GM12878 (cell line): ENCODE measurements around the gene MAML3. TPM values are rescaled to one million over a fixed set of nuclear protein-coding genes. Genes with fewer than 3 reads are reported as not detected.

Source experiments
- ATAC-seq: fragments of 200-7000 bp; cut with Tn5 transposase; 3 replicates; pipeline ENCODE4 v1.9.1; 2020; ENCODE audit warnings: mild to moderate bottlenecking, moderate library complexity
- BruUV-seq: library from RNA; stranded (reverse); fragments of 400-500 nt; replicated peaks from 2 replicates; lab custom pipeline; 2021; lab: Mats Ljungman, UMichigan
- CTCF ChIA-PET: fragments of 300-600 bp; sonication (Branson Sonifier 250); formaldehyde crosslinking; extraction: SDS; loops from one replicate; lab custom pipeline; 2021; ENCODE audit warnings: inconsistent platforms; lab: Yijun Ruan, JAX
- POLR2A ChIA-PET: fragments of 350-600 bp; formaldehyde crosslinking; extraction: SDS; loops from one replicate; lab custom pipeline; 2021; ENCODE audit warnings: inconsistent platforms; lab: Charles Lee
- RAD21 ChIA-PET: fragments of 300-600 bp; sonication (Branson Sonifier 250); formaldehyde crosslinking; loops from one replicate; lab custom pipeline; 2023; ENCODE audit warnings: antibody characterized with exemption; ENCODE audit not compliant: unreplicated experiment; lab: Charles Lee
- SMC1A ChIA-PET: fragments of 300-600 bp; sonication (Branson Sonifier 250); formaldehyde crosslinking; loops from one replicate; lab custom pipeline; 2023; ENCODE audit not compliant: unreplicated experiment, uncharacterized antibody; lab: Charles Lee
- DNase-seq: peaks from one replicate; pipeline ENCODE4 v3.0.0-alpha.2; 2011; ENCODE audit warnings: low read depth, low spot score
- FAIRE-seq: peaks from 3 replicates; lab custom pipeline; 2011; peaks lifted over from hg19 to GRCh38; lab: Jason Lieb, UNC
- H2AFZ ChIP-seq: 2 replicates; pipeline ENCODE4 v1.6.0; 2011; ENCODE audit warnings: low read depth, low read length, control low read depth; ENCODE audit not compliant: control insufficient read depth
- H3K27ac ChIP-seq: 2 replicates; pipeline ENCODE4 v1.5.1; 2011; ENCODE audit warnings: control low read depth; ENCODE audit not compliant: control insufficient read depth, insufficient read depth
- H3K27me3 ChIP-seq, 2 experiments: replicated peaks in 1 of 2; 2 replicates each; pipeline versions ENCODE4 v1.6.0 to v1.6.1; 2011; ENCODE audit warnings: low read length in 1 of 2; ENCODE audit not compliant: control insufficient read depth in 2 of 2, insufficient read depth in 2 of 2
- H3K36me3 ChIP-seq, 2 experiments: 2 replicates each; pipeline ENCODE4 v1.5.1; 2011; ENCODE audit warnings: low read length in 1 of 2; ENCODE audit not compliant: control insufficient read depth in 2 of 2, insufficient read depth in 2 of 2
- H3K4me1 ChIP-seq: 2 replicates; pipeline ENCODE4 v1.6.1; 2011; ENCODE audit warnings: mild to moderate bottlenecking, low read length, moderate library complexity, mixed read lengths; ENCODE audit not compliant: control insufficient read depth, insufficient read depth
- H3K4me2 ChIP-seq: 2 replicates; pipeline ENCODE4 v1.6.0; 2011; ENCODE audit warnings: control low read depth; ENCODE audit not compliant: control insufficient read depth, insufficient read depth
- H3K4me3 ChIP-seq: fragments of 200-600 bp; sonication (generic); 2 replicates; pipeline ENCODE4 v1.5.1; 2016
- H3K79me2 ChIP-seq: 2 replicates; pipeline ENCODE4 v1.6.0; 2011; ENCODE audit warnings: low read length; ENCODE audit not compliant: control insufficient read depth, insufficient read depth
- H3K9ac ChIP-seq: 2 replicates; pipeline ENCODE4 v1.8.0; 2011; ENCODE audit warnings: low read length, control low read depth, mixed read lengths; ENCODE audit not compliant: control insufficient read depth, insufficient read depth
- H3K9me3 ChIP-seq: replicated peaks from 3 replicates; pipeline ENCODE4 v1.5.1; 2011; ENCODE audit warnings: mild to moderate bottlenecking, low read length; ENCODE audit not compliant: control insufficient read depth, insufficient read depth
- H4K20me1 ChIP-seq: 2 replicates; pipeline ENCODE4 v1.6.0; 2011; ENCODE audit not compliant: control insufficient read depth, insufficient read depth
- BACH1 ChIP-seq: fragments of 450-650 bp; IDR thresholded peaks from 2 replicates; pipeline ENCODE4 v1.6.1; 2017; ENCODE audit warnings: mild to moderate bottlenecking, borderline replicate concordance
- CBX3 ChIP-seq: fragments of 200-600 bp; sonication (generic); IDR thresholded peaks from 2 replicates; pipeline ENCODE4 v1.6.1; 2016; ENCODE audit warnings: low read depth, borderline replicate concordance
- CREB1 ChIP-seq: IDR thresholded peaks from 2 replicates; pipeline ENCODE4 v1.6.1; 2012; ENCODE audit warnings: low read depth, mild to moderate bottlenecking, inconsistent platforms
- EED ChIP-seq: sonication (generic); IDR thresholded peaks from 2 replicates; pipeline ENCODE4 v1.6.1; 2016; ENCODE audit warnings: antibody characterized with exemption, low read depth
- FOS ChIP-seq: IDR thresholded peaks from 3 replicates; pipeline ENCODE4 v1.6.1; 2011; ENCODE audit warnings: borderline replicate concordance; ENCODE audit not compliant: insufficient read length; ENCODE audit errors: extremely low read depth
- IKZF1 ChIP-seq: fragments of 450-650 bp; conservative IDR thresholded peaks from 2 replicates; pipeline ENCODE4 v1.6.1; 2017; ENCODE audit warnings: antibody characterized with exemption, mild to moderate bottlenecking
- JUND ChIP-seq: IDR thresholded peaks from 2 replicates; pipeline ENCODE4 v1.6.1; 2012; ENCODE audit warnings: low read depth, mild to moderate bottlenecking, low read length, improper control_type of control experiment, moderate library complexity
- KAT2A ChIP-seq: conservative IDR thresholded peaks from 2 replicates; pipeline ENCODE4 v1.6.1; 2011; ENCODE audit warnings: low read depth, low read length; ENCODE audit not compliant: control insufficient read depth
- MEF2B ChIP-seq: fragments of 450-650 bp; IDR thresholded peaks from 2 replicates; pipeline ENCODE4 v1.6.1; 2018; ENCODE audit warnings: mild to moderate bottlenecking, moderate library complexity; ENCODE audit not compliant: partially characterized antibody, poor library complexity, severe bottlenecking
- MXI1 ChIP-seq: fragments of 150-350 bp; IDR thresholded peaks from 2 replicates; pipeline ENCODE4 v1.6.1; 2011; ENCODE audit warnings: low read depth, mild to moderate bottlenecking, inconsistent platforms, low read length, improper control_type of control experiment
- RBBP5 ChIP-seq: fragments of 200-600 bp; sonication (generic); conservative IDR thresholded peaks from 2 replicates; pipeline ENCODE4 v1.6.1; 2016
- SPI1 ChIP-seq: IDR thresholded peaks from 2 replicates; pipeline ENCODE4 v1.6.1; 2011; ENCODE audit warnings: low read depth, mild to moderate bottlenecking, low read length, moderate library complexity, borderline replicate concordance; ENCODE audit not compliant: insufficient read depth
- ZBTB4 ChIP-seq: fragments of 450-650 bp; formaldehyde crosslinking; IDR thresholded peaks from 2 replicates; pipeline ENCODE4 v1.4.0; 2022; ENCODE audit warnings: mild to moderate bottlenecking, moderate library complexity
- ZSCAN29 ChIP-seq: fragments of 450-650 bp; IDR thresholded peaks from 2 replicates; pipeline ENCODE4 v1.6.1; 2017; ENCODE audit warnings: mild to moderate bottlenecking, moderate library complexity
- WGBS: methylation state at CpG from one replicate; pipeline ENCODE4 v1.1.6; 2016; ENCODE audit warnings: low lambda C conversion rate; ENCODE audit not compliant: insufficient replicate concordance, insufficient coverage; ENCODE audit errors: missing lambda C conversion rate; 5-methylcytosine and 5-hydroxymethylcytosine counted together
- in situ Hi-C: fragments of 300-500 bp; cut with MboI; formaldehyde crosslinking; loops from 9 replicates; pipeline ENCODE4 v1.14.3; 2018; ENCODE audit warnings: mixed read lengths
- intact Hi-C: fragments of 100-400 bp; cut with micrococcal nuclease; formaldehyde crosslinking; loops from one replicate; pipeline ENCODE4 v1.14.2; 2022; ENCODE audit not compliant: unreplicated experiment
- polyA plus RNA-seq, 11 experiments: library from polyadenylated mRNA; depleted of rRNA in 4 of 11; unstranded in 6 of 11; stranded (reverse) in 5 of 11; fragments of >200 nt; fragmentation: Nextera tagmentation in 4 of 11; fragmentation: Illumina TruSeq in 1 of 11; extraction: Ambion mirVana in 4 of 11; extraction: Trizol in 1 of 11; gene quantifications; 1 replicate in 1 of 11; 2 replicates in 10 of 11; pipeline versions ENCODE4 v1.2.1 to v1.2.3, GENCODE V29; 2011 to 2016; ENCODE audit warnings: inconsistent platforms in 2 of 11, missing spikeins in 2 of 11, low read depth in 1 of 11
- total RNA-seq, 4 experiments: library from RNA; depleted of rRNA in 3 of 4; stranded (reverse); fragments of >200 nt in 3 of 4; fragmentation: Illumina TruSeq in 1 of 4; extraction: Trizol in 1 of 4; gene quantifications; 2 replicates each; pipeline versions ENCODE4 v1.2.1 to v1.2.3, GENCODE V29; 2013 to 2021
- TF ChIP-seq, protein P1 (sequence below): fragments of 450-650 bp; IDR thresholded peaks from 2 replicates; pipeline ENCODE4 v1.6.1; 2017; ENCODE audit warnings: low read depth, mild to moderate bottlenecking, moderate library complexity
- TF ChIP-seq, protein P2 (sequence below): IDR thresholded peaks from 2 replicates; pipeline ENCODE4 v1.6.1; 2012; ENCODE audit warnings: low read length, inconsistent platforms

The MAML3 gene
- total and polyA plus RNA-seq, 10 of the 15 experiments (the other 5 are each of a cell fraction or from before 2014, with no cell fraction given) = under 0.01 to 0.53 (median 0.06) TPM; not detected in 2

DNA sequence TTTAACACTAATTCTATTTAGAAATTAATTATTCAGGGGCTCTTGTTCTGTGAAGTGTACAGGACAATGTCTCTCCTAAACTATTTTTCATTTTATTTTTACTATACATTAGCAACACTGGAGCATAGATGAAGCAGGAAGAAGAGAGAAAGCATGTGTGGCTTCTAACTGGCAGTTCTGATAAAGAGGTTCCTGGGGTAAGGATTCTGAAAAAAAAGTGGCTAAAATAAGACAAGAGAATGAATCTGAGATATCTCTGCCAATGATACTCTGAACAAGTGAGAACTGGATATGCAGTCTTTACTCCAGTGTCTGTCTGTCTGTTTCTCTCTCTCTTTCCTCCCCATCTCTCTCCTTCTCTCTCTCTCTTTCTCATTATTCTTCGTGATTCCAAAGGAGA lies 125.9 kb downstream of the MAML3 start (continued):
- TF ChIP-seq, protein P1, sequence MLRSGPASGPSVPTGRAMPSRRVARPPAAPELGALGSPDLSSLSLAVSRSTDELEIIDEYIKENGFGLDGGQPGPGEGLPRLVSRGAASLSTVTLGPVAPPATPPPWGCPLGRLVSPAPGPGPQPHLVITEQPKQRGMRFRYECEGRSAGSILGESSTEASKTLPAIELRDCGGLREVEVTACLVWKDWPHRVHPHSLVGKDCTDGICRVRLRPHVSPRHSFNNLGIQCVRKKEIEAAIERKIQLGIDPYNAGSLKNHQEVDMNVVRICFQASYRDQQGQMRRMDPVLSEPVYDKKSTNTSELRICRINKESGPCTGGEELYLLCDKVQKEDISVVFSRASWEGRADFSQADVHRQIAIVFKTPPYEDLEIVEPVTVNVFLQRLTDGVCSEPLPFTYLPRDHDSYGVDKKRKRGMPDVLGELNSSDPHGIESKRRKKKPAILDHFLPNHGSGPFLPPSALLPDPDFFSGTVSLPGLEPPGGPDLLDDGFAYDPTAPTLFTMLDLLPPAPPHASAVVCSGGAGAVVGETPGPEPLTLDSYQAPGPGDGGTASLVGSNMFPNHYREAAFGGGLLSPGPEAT = no peak
- no peak for TF ChIP-seq CREB1
- TF ChIP-seq MEF2B = no peak
- TF ChIP-seq KAT2A = no peak
- TF ChIP-seq JUND = no peak

- Histone ChIP-seq H3K27me3 (peaks cover 0 to 2% of the 10 kb centered on the region in 2 experiments; a peak in 2 of 4 replicates), H3K79me2 (no peaks in the 10 kb centered on the region), H3K9ac (no peak overlapping the region), H3K36me3 (no peaks in the 10 kb centered on the region), H3K4me3 (no peak overlapping the region), H4K20me1 (no peaks in the 10 kb centered on the region), H3K4me1 (no peaks in the 10 kb centered on the region), H2AFZ (no peak overlapping the region), H3K27ac (no peak overlapping the region), H3K9me3 (no peaks in the 10 kb centered on the region; the same call in 2 of the 3 replicates), H3K4me2 (no peak overlapping the region)
- in situ Hi-C loops = no loop called here
- WGBS = 12% methylated on average over 5 of the region's 5 CpGs
- ChIA-PET CTCF (no interaction called here), RAD21 (no interaction called here), POLR2A (no interaction called here), SMC1A (interaction anchor here (0.6 kb wide), 1 partner anchor 13 kb away, joined by 3 read pairs; no protein-coding TSS in a partner anchor)
- DNase-seq = no peak
- intact Hi-C loops = no loop called here
- no TSS peak for BruUV-seq
- FAIRE-seq = no peak
- ATAC-seq = no peak
- TF ChIP-seq SPI1 = no peak
- TF ChIP-seq BACH1 = no peak
- TF ChIP-seq, protein P2, sequence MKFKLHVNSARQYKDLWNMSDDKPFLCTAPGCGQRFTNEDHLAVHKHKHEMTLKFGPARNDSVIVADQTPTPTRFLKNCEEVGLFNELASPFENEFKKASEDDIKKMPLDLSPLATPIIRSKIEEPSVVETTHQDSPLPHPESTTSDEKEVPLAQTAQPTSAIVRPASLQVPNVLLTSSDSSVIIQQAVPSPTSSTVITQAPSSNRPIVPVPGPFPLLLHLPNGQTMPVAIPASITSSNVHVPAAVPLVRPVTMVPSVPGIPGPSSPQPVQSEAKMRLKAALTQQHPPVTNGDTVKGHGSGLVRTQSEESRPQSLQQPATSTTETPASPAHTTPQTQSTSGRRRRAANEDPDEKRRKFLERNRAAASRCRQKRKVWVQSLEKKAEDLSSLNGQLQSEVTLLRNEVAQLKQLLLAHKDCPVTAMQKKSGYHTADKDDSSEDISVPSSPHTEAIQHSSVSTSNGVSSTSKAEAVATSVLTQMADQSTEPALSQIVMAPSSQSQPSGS = no peak
- TF ChIP-seq EED = no peak
- TF ChIP-seq MXI1 = no peak
- no peak for TF ChIP-seq CBX3
- TF ChIP-seq FOS = no peak
- TF ChIP-seq RBBP5 = no peak
- no peak for TF ChIP-seq ZBTB4 (CRISPR knock-in tag)
- no peak for TF ChIP-seq IKZF1
- no peak for TF ChIP-seq ZSCAN29
Measured at GRCh38 chr4:140027101-140027500, 126.9 kb downstream of the MAML3 start.
